ENCODE results near the gene FRMD1.
A peak's percentile ranks its signal among the peaks of the same experiment; 100 is the strongest.

Gene FRMD1

DNA sequence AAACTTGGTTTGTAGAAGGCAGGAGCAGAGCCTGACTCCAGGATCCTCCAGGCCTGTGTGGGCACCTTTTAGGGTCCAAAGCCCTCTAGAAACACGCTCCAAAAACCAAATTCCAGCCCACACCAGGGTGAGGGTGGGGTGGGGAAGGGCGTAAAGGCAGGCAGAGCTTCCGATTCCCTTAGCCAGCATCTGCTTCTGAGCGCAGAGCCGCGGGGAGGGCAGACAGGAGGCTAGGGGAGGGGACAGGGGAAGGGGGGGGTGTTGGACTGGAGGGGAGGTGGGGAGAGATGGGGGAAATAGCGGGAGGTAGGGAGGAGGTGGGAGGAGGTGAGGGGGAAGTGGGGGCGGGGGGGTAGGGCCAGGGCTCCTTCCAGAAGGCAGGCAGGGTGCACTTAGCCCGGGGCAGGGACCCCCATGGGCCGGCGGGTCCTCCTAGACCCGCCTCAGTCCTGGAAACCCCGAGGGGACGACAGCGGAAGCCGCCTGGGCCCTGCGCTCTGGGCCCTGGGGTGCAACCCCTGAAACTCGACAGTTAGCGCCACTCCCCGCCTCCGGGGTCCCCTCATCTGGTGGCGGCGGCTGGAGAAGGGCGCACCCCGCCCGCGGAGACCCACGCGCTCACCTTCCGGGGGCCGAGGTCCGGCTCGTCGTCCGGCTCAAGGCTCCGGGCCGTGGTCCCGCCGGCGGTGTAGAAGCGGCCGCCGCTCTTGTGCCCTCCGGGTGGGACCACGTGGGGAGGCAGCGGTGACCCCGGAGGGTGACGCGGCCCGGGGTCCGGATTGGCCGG is 22.0 kb upstream of the FRMD1 start:
- Histone ChIP-seq H3K4me3 (ENCODE audit: low read length) (peak overlapping the region; percentile 40), H3K9ac (ENCODE audit: low read depth, low read length) (no peak overlapping the region), H3K9me3 (ENCODE audit: insufficient read depth, low read depth, low read length) (no peaks in the 10 kb centered on the region), H3K36me3 (ENCODE audit: insufficient read depth, low read length) (no peaks in the 10 kb centered on the region), H3K27me3 (ENCODE audit: insufficient read depth, low read length) (peaks cover 49% of the 10 kb centered on the region), H3K27ac (ENCODE audit: low read depth, low read length) (no peak overlapping the region), H3K4me1 (ENCODE audit: insufficient read depth, low read length) (peaks cover 12% of the 10 kb centered on the region; the same call in 1 of the 2 replicates)
- 6% methylated on average over 51 of the region's 52 CpGs for WGBS

- Histone ChIP-seq H3K27me3 (ENCODE audit: insufficient read depth, low read length) (peaks cover 49% of the 10 kb centered on the region), H3K27ac (ENCODE audit: low read depth, low read length) (no peak overlapping the region)
- 86% methylated on average over 21 of the region's 26 CpGs for WGBS
These were observed 21.2 kb upstream of the FRMD1 start for GRCh38 chr6:168100011-168100802.

DNA sequence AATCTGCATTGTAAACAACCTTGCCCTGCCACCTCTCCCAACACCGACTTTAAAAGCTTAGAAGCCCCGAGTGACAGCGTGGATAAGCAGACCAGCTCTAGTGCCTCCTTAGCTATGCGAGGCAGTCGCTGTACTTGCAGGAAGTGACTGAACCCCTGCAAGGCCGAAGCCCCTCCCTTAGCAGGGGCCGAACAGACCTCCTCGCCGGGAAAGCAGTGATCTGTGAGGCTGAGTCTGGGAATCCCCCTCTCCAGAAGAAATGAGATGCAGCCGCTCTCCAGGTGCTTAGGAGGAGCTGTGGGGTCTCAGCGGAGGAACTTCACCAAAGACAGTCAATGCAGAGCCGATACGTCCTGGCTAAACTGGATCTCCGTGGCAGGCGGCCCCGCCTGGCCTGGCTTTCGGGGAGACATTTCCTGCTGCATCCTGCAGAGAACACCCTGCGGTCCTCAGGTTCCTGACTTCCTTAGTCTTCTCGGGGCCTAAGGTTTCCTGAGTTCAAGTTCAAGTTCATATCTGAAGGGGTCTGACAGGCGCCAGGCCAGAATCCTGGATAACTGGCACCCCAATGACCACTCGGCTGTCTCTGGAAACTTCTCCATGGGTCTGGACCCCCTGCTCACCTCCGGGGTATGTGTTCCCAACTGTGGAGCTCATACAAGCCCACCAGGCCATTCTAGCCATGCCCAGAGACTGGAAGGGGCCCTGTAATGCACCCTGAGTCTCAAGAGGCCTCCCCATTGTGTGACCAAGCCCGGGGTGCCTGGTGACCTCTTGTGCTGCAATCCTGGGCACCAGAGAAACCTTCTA is 20.4 kb upstream of the FRMD1 start:
- Histone ChIP-seq H3K9ac (ENCODE audit: low read depth, low read length) (no peak overlapping the region), H3K27ac (ENCODE audit: low read depth, low read length) (no peak overlapping the region), H3K36me3 (ENCODE audit: insufficient read depth, low read length) (no peaks in the 10 kb centered on the region), H3K4me1 (ENCODE audit: insufficient read depth, low read length) (peaks cover 12% of the 10 kb centered on the region; the same call in 1 of the 2 replicates), H3K9me3 (ENCODE audit: insufficient read depth, low read depth, low read length) (no peaks in the 10 kb centered on the region), H3K27me3 (ENCODE audit: insufficient read depth, low read length) (peaks cover 49% of the 10 kb centered on the region), H3K4me3 (ENCODE audit: low read length) (no peak overlapping the region)
- 51% methylated on average over 23 of the region's 23 CpGs for WGBS

More at GRCh38 chr6:168100011-168100802, 21.2 kb upstream of the FRMD1 start:
- no peaks in the 10 kb centered on the region for H3K9me3 ChIP-seq (ENCODE audit: insufficient read depth, low read depth, low read length)
- H3K9ac ChIP-seq (ENCODE audit: low read depth, low read length), result no peak overlapping the region
- H3K4me3 ChIP-seq (ENCODE audit: low read length), result no peak overlapping the region
- H3K4me1 ChIP-seq (ENCODE audit: insufficient read depth, low read length), result peaks cover 12% of the 10 kb centered on the region; the same call in 1 of the 2 replicates
- H3K36me3 ChIP-seq (ENCODE audit: insufficient read depth, low read length), result no peaks in the 10 kb centered on the region

DNA sequence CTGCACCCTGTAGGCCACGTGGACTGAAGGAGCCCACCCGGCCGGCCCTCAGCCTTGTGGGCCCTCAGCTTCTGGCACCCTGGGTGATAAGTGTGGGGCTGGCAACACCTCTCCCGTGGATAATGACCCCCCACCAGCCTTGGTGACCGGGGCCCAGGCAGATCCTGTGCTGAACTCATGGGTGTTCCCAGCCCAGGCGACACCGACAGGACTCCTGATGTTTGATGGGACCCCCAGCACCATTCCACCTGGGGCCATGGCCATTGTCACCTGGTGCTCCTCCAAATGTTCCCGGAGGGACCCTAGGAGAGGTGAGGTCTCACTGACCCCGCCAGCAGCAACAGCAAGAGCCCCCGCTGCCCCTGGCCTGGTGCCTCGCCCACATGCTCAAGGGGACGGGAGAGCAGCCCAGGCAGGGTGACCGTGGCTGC is 19.4 kb upstream of the FRMD1 start:
- Histone ChIP-seq H3K27ac (ENCODE audit: low read depth, low read length) (no peak overlapping the region), H3K36me3 (ENCODE audit: insufficient read depth, low read length) (no peaks in the 10 kb centered on the region), H3K27me3 (ENCODE audit: insufficient read depth, low read length) (peaks cover 44% of the 10 kb centered on the region), H3K4me1 (ENCODE audit: insufficient read depth, low read length) (peaks cover 12% of the 10 kb centered on the region; the same call in 1 of the 2 replicates), H3K9ac (ENCODE audit: low read depth, low read length) (no peak overlapping the region), H3K9me3 (ENCODE audit: insufficient read depth, low read depth, low read length) (no peaks in the 10 kb centered on the region), H3K4me3 (ENCODE audit: low read length) (no peak overlapping the region)
- 93% methylated on average over 13 of the region's 13 CpGs for WGBS

GRCh38 chr6:168097621-168098430 is 18.8 kb upstream of the FRMD1 start:
- Histone ChIP-seq H3K4me1 (ENCODE audit: insufficient read depth, low read length) (peaks cover 10% of the 10 kb centered on the region; the same call in 1 of the 2 replicates), H3K36me3 (ENCODE audit: insufficient read depth, low read length) (no peaks in the 10 kb centered on the region), H3K4me3 (ENCODE audit: low read length) (no peak overlapping the region), H3K27ac (ENCODE audit: low read depth, low read length) (no peak overlapping the region), H3K9me3 (ENCODE audit: insufficient read depth, low read depth, low read length) (no peaks in the 10 kb centered on the region), H3K9ac (ENCODE audit: low read depth, low read length) (no peak overlapping the region), H3K27me3 (ENCODE audit: insufficient read depth, low read length) (peaks cover 38% of the 10 kb centered on the region)
- 94% methylated on average over 20 of the region's 22 CpGs for WGBS

- H3K9me3 ChIP-seq (ENCODE audit: insufficient read depth, low read depth, low read length), result no peaks in the 10 kb centered on the region
- 95% methylated on average over 10 of the region's 10 CpGs for WGBS
- no peak overlapping the region for H3K9ac ChIP-seq (ENCODE audit: low read depth, low read length)
- peaks cover 32% of the 10 kb centered on the region for H3K27me3 ChIP-seq (ENCODE audit: insufficient read depth, low read length)
- no peaks in the 10 kb centered on the region for H3K36me3 ChIP-seq (ENCODE audit: insufficient read depth, low read length)
- no peak overlapping the region for H3K4me3 ChIP-seq (ENCODE audit: low read length)
- no peak overlapping the region for H3K27ac ChIP-seq (ENCODE audit: low read depth, low read length)
- peaks cover 8% of the 10 kb centered on the region; the same call in 1 of the 2 replicates for H3K4me1 ChIP-seq (ENCODE audit: insufficient read depth, low read length)
These were observed 18.2 kb upstream of the FRMD1 start for GRCh38 chr6:168097221-168097620.

DNA sequence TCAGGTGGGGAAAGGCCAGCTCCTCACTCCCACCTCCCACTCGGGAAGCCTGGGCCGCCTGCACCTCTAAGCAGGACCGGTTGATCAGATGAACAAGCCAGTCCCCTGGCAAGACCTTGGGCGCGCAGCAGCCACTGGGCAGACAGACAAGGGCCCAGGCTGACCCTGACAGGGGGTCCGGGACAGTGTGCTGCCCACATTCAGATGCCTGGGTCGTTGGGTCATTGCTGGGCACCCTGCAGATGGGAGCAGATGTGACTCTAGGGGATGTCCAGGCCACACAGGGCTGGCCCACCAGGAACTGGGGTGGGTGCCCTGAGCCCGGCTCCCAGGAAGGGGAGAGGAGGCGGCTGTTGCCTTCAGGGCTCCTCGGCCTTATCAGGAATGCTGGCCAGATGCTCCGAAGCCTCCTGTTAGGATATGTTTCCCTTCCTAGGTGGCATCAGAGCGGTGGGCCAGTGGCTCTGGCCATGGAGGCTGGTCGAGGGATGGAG is 17.3 kb upstream of the FRMD1 start:
- Histone ChIP-seq H3K27ac (ENCODE audit: low read depth, low read length) (no peak overlapping the region), H3K9ac (ENCODE audit: low read depth, low read length) (no peak overlapping the region), H3K9me3 (ENCODE audit: insufficient read depth, low read depth, low read length) (no peaks in the 10 kb centered on the region), H3K27me3 (ENCODE audit: insufficient read depth, low read length) (peaks cover 23% of the 10 kb centered on the region), H3K4me1 (ENCODE audit: insufficient read depth, low read length) (peaks cover 8% of the 10 kb centered on the region; the same call in 1 of the 2 replicates), H3K4me3 (ENCODE audit: low read length) (no peak overlapping the region), H3K36me3 (ENCODE audit: insufficient read depth, low read length) (no peaks in the 10 kb centered on the region)
- 94% methylated on average over 13 of the region's 13 CpGs for WGBS

- H3K27me3 ChIP-seq (ENCODE audit: insufficient read depth, low read length), result peaks cover 19% of the 10 kb centered on the region
- 94% methylated on average over 14 of the region's 14 CpGs for WGBS
These were observed 16.8 kb upstream of the FRMD1 start for GRCh38 chr6:168095716-168096250.

GRCh38 chr6:168095171-168095691 is 16.2 kb upstream of the FRMD1 start:
- H3K4me1 ChIP-seq (ENCODE audit: insufficient read depth, low read length), result peaks cover 8% of the 10 kb centered on the region; the same call in 1 of the 2 replicates
- no peaks in the 10 kb centered on the region for H3K36me3 ChIP-seq (ENCODE audit: insufficient read depth, low read length)
- peaks cover 13% of the 10 kb centered on the region for H3K27me3 ChIP-seq (ENCODE audit: insufficient read depth, low read length)
- WGBS, result 95% methylated on average over 17 of the region's 17 CpGs
- no peak overlapping the region for H3K9ac ChIP-seq (ENCODE audit: low read depth, low read length)
- no peaks in the 10 kb centered on the region for H3K9me3 ChIP-seq (ENCODE audit: insufficient read depth, low read depth, low read length)
- H3K27ac ChIP-seq (ENCODE audit: low read depth, low read length), result no peak overlapping the region
- H3K4me3 ChIP-seq (ENCODE audit: low read length), result no peak overlapping the region

More at GRCh38 chr6:168095716-168096250, 16.8 kb upstream of the FRMD1 start:
- Histone ChIP-seq H3K27ac (ENCODE audit: low read depth, low read length) (no peak overlapping the region), H3K9ac (ENCODE audit: low read depth, low read length) (no peak overlapping the region), H3K9me3 (ENCODE audit: insufficient read depth, low read depth, low read length) (no peaks in the 10 kb centered on the region), H3K4me1 (ENCODE audit: insufficient read depth, low read length) (peaks cover 8% of the 10 kb centered on the region; the same call in 1 of the 2 replicates), H3K36me3 (ENCODE audit: insufficient read depth, low read length) (no peaks in the 10 kb centered on the region), H3K4me3 (ENCODE audit: low read length) (no peak overlapping the region)

Data from HUES64 (cell line).